ENCODE data around the gene GMPPA. TPM values are rescaled to one million over a fixed set of nuclear protein-coding genes. Genes with fewer than 3 reads are reported as not detected.

The GMPPA gene
- total and polyA plus RNA-seq, 9 of the 15 experiments (the other 6 are each of a cell fraction or from before 2014, with no cell fraction given), result 7.0 to 101 (median 66.7) TPM

GRCh38 chr2:219498280-219499057 lies at the start of gene GMPPA (continued):
- TF ChIP-seq, protein P1, sequence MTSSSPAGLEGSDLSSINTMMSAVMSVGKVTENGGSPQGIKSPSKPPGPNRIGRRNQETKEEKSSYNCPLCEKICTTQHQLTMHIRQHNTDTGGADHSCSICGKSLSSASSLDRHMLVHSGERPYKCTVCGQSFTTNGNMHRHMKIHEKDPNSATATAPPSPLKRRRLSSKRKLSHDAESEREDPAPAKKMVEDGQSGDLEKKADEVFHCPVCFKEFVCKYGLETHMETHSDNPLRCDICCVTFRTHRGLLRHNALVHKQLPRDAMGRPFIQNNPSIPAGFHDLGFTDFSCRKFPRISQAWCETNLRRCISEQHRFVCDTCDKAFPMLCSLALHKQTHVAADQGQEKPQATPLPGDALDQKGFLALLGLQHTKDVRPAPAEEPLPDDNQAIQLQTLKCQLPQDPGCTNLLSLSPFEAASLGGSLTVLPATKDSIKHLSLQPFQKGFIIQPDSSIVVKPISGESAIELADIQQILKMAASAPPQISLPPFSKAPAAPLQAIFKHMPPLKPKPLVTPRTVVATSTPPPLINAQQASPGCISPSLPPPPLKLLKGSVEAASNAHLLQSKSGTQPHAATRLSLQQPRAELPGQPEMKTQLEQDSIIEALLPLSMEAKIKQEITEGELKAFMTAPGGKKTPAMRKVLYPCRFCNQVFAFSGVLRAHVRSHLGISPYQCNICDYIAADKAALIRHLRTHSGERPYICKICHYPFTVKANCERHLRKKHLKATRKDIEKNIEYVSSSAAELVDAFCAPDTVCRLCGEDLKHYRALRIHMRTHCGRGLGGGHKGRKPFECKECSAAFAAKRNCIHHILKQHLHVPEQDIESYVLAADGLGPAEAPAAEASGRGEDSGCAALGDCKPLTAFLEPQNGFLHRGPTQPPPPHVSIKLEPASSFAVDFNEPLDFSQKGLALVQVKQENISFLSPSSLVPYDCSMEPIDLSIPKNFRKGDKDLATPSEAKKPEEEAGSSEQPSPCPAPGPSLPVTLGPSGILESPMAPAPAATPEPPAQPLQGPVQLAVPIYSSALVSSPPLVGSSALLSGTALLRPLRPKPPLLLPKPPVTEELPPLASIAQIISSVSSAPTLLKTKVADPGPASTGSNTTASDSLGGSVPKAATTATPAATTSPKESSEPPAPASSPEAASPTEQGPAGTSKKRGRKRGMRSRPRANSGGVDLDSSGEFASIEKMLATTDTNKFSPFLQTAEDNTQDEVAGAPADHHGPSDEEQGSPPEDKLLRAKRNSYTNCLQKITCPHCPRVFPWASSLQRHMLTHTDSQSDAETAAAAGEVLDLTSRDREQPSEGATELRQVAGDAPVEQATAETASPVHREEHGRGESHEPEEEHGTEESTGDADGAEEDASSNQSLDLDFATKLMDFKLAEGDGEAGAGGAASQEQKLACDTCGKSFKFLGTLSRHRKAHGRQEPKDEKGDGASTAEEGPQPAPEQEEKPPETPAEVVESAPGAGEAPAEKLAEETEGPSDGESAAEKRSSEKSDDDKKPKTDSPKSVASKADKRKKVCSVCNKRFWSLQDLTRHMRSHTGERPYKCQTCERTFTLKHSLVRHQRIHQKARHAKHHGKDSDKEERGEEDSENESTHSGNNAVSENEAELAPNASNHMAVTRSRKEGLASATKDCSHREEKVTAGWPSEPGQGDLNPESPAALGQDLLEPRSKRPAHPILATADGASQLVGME (CRISPR knock-in tag; IDR thresholded peaks at IDR 0.05), result no peak
- TF ChIP-seq ZNF76 (CRISPR knock-in tag; IDR thresholded peaks at IDR 0.05; ENCODE audit: borderline replicate concordance) (no peak), ATF6 (CRISPR knock-in tag; IDR thresholded peaks at IDR 0.05) (no peak), NFE2 (IDR thresholded peaks at IDR 0.05; ENCODE audit: low read depth) (no peak), NELFE (IDR thresholded peaks at IDR 0.05; ENCODE audit: insufficient read depth, insufficient read length) (no peak), COPS2 (conservative IDR thresholded peaks at IDR 0.05) (no peak), DDX20 (tag; IDR thresholded peaks at IDR 0.05; ENCODE audit: low read depth) (no peak), CEBPB (tag; IDR thresholded peaks at IDR 0.05) (no peak), NR0B1 (IDR thresholded peaks at IDR 0.05; ENCODE audit: partially characterized antibody) (no peak), POLR2AphosphoS5 (IDR thresholded peaks at IDR 0.05; ENCODE audit: control insufficient read depth, insufficient read depth, low read depth, low read length) (peak; percentile 60), FOXP1 (CRISPR knock-in tag; IDR thresholded peaks at IDR 0.05) (no peak), MAFF (IDR thresholded peaks at IDR 0.05; ENCODE audit: low read length) (peak; percentile 69; the same call in 1 of the 2 replicates), ZBTB1 (CRISPR knock-in tag; IDR thresholded peaks at IDR 0.05; ENCODE audit: borderline replicate concordance, low read depth) (no peak; the same call in 1 of the 2 replicates), KDM1A (IDR thresholded peaks at IDR 0.05) (no peak), ZNF408 (CRISPR knock-in tag; IDR thresholded peaks at IDR 0.05; ENCODE audit: low read depth) (no peak), ARHGAP35 (IDR thresholded peaks at IDR 0.05; ENCODE audit: partially characterized antibody) (peak; percentile 90)
- TF ChIP-seq, protein P2, sequence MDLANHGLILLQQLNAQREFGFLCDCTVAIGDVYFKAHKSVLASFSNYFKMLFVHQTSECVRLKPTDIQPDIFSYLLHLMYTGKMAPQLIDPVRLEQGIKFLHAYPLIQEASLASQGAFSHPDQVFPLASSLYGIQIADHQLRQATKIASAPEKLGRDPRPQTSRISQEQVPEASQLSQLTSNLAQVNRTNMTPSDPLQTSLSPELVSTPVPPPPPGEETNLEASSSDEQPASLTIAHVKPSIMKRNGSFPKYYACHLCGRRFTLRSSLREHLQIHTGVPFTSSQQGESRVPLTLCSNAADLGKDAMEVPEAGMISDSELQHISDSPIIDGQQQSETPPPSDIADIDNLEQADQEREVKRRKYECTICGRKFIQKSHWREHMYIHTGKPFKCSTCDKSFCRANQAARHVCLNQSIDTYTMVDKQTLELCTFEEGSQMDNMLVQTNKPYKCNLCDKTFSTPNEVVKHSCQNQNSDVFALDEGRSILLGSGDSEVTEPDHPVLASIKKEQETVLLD (IDR thresholded peaks at IDR 0.05), result peak; percentile 37; the same call in 1 of the 2 replicates

All from K562 (cell line).